HG03460 (cell line): ENCODE results near the gene USP24.
A peak's percentile ranks its signal among the peaks of the same experiment; 100 is the strongest.

Experiments used
- ATAC-seq: cut with Tn5 transposase; IDR thresholded peaks from one replicate; pipeline ENCODE4 v1.9.1; 2021; ENCODE audit not compliant: unreplicated experiment

USP24 gene, protein sequence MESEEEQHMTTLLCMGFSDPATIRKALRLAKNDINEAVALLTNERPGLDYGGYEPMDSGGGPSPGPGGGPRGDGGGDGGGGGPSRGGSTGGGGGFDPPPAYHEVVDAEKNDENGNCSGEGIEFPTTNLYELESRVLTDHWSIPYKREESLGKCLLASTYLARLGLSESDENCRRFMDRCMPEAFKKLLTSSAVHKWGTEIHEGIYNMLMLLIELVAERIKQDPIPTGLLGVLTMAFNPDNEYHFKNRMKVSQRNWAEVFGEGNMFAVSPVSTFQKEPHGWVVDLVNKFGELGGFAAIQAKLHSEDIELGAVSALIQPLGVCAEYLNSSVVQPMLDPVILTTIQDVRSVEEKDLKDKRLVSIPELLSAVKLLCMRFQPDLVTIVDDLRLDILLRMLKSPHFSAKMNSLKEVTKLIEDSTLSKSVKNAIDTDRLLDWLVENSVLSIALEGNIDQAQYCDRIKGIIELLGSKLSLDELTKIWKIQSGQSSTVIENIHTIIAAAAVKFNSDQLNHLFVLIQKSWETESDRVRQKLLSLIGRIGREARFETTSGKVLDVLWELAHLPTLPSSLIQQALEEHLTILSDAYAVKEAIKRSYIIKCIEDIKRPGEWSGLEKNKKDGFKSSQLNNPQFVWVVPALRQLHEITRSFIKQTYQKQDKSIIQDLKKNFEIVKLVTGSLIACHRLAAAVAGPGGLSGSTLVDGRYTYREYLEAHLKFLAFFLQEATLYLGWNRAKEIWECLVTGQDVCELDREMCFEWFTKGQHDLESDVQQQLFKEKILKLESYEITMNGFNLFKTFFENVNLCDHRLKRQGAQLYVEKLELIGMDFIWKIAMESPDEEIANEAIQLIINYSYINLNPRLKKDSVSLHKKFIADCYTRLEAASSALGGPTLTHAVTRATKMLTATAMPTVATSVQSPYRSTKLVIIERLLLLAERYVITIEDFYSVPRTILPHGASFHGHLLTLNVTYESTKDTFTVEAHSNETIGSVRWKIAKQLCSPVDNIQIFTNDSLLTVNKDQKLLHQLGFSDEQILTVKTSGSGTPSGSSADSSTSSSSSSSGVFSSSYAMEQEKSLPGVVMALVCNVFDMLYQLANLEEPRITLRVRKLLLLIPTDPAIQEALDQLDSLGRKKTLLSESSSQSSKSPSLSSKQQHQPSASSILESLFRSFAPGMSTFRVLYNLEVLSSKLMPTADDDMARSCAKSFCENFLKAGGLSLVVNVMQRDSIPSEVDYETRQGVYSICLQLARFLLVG (N-terminal part only)

DNA sequence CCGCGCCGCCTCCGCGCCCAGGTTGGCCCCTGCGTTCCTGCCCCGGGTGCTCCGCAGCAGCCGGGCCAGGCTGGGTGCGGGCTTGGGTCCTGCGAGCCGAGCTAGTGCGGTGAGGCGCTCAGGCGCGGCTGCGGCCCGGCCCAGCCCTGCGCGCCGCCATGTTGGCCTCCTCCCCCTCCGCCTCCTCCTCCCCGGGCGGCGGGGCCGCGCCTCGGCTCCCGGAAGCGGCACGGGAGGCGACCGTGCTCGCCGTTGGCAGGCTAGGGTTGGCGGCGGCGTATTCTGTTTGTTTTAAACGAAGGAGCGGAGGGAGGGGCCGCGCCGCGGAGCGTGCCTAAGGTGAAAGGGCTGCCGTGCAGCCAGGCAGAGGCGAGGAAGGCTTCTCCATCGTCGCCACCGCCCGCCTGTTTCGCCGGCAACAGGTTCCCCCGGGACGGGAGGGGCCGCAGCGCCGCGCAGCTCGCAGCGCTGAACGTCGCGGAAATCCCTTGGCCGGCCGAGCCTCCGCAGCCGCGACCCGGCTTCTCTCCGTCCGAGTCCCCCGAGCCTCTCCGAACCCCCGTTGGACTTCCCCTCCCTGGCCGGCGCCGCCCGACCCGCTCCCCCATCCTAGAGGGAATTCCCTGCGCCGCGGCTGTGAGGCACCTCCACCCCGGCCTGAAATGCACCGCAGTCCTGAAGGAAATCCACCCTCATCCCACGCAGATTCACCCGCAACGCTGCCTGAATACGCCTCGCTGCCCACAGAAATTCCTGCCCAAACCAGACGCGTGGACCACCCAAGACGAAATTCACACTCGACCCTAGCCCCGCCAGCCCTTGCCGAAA, at the start of gene USP24:
Gene USP24, minus strand, starts transcription at position 171 of the 828 bp plus-strand sequence. CDS start 251 bp downstream, outside the sequence.
- ATAC-seq: peak; percentile 74

DNA sequence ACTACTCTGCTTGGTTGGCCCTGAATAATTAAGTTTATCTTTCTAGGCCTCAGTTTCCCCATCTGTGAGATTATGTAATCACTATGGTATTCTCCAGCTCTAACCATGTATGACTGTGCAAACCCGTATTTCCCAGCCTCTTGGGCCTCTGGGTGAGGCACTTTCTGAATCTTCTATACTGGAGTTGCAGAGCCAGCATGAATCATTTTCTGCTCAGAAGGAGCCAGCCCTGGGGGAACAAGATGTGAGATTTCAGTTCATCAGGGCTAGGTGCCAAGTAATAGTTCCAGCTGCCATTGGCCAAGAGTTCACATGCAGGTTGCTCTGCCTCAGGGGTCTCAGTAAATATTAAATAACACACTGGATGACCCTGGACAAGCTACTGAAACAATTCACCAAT, 47.7 kb upstream of the USP24 start:
- no peak for ATAC-seq

DNA sequence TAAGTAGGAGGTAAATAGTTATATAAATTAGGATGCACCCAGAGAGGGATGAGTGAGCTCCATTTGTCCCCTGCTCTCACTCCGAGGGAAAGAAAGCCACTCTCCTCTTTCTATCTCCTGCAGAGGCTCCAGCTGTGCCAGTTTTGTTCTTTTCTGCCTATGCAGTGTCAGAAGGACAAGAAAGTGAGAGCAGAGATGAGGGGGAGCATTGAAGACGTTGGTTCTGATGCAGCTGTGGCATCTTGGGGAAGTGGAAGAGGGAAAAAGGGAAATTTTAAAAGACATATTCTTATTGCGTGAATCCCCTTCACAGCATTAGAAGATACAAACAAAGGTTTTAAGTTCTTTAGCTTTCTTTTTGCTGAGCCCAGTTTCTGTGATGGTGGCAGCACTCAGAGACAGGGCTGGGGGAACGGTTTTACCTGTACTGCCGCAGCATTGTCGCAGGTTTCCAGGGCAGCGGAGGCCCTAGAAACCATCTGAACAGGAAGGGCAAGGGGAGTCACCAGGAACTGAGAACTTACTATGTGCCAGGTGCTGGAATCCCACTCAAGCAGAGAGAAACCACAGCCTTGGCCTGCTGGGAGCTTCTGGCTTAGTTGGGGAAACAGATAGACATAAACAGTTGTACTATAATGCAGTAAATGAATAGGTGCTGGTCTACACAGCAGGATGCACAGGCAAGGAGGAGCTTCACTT, 44.9 kb upstream of the USP24 start:
- peak; percentile 47 for ATAC-seq

DNA sequence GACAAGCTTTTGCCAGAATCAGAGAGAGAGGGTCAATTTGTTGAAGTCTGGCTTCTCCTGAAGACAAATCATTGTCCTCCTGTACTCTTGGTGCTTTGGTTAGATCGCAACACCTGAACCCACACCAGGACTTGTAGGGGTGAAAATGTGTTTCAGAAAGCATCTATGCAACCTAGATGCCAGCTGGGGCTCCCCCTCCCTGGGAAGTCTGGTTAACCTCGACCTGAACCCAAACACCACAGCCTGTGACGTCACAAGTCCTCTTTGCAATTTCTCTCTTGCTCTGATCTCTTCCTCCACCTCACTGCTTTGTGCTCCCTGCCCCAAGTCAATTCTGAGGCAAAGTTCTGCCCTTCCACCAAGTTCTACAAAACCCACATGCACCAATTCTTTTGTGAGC, 42.8 kb upstream of the USP24 start:
- no peak for ATAC-seq

DNA sequence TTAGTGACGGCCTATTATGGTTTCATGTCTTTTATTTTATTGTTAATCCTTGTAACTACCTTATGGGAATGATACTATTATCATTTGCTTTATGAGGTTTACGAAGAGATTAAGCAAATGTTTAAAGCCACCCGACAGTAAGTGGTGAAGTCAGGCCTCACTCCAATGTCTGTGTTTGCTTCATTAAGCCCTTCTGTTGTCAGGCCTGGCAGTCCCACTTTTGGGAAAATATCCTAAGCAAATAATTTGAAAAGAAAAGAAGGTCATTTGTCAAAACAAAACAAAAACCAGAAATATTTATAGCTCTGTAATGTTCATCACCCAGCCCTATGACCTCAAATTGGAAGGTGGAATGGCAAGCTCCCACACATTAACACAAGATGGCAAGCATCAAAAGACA, 40.7 kb upstream of the USP24 start:
- no peak for ATAC-seq

DNA sequence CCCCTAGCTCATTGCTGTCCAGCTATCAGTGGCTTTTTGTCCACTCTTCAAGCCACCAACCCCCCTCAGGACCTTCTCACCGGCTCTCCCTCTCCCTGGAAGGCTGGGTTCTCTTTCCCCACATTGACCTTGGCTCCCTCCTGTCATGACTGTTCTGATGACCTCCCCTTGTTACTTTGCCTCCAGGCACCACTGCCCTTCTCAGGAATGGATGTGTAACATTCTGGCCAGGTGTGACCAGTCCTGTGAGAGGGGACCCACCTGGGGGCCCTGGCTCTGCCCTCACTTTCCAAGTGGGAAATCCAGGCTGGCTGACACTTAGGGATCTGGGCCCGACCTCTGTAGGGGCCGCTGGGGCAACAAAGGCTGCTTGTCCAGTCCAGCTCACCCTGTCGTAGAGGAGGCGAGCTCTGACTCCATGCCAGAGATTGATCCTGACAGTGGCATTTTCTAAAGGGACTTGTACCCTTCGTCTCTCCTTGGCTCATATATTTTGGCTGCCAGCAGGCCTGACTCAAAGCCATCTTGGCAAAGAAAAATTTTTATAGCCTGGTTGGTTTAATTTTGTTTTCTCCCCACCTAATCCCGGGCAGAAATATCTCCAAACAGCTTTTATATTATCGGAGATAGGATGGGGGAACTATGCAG, 37.9 kb upstream of the USP24 start:
- no peak for ATAC-seq

DNA sequence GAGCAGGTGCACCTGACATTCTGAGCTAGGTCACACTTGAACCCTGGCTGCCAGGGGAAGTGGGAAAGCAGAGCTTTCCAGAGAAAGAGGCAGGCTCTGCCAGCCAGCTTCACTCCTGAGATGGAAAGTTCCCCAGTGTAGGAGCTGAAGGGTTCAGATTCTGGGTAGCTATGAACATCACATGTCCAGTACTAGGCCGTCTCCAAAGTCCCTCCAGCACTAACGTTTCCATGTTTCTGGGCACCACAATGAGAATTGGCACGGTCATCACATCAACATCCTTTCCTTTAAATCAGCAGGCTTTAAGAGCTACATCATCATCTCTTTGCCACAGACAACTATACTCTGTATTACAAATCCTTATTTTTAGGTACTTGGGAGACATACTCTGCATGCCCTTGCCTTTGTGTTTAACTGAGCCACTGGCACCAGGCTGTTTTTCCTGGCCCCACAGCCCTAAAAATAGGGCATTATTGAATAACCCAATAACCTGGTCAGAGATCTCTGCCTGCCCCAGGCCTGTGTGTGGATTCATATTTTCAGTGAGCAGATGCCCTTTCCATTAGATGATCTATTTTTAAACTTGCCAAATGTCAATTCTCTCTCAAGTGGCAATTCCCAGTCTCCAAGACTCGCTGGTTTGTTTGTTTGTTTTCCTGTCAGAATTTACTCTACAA, 35.4 kb upstream of the USP24 start:
- ATAC-seq: no peak

DNA sequence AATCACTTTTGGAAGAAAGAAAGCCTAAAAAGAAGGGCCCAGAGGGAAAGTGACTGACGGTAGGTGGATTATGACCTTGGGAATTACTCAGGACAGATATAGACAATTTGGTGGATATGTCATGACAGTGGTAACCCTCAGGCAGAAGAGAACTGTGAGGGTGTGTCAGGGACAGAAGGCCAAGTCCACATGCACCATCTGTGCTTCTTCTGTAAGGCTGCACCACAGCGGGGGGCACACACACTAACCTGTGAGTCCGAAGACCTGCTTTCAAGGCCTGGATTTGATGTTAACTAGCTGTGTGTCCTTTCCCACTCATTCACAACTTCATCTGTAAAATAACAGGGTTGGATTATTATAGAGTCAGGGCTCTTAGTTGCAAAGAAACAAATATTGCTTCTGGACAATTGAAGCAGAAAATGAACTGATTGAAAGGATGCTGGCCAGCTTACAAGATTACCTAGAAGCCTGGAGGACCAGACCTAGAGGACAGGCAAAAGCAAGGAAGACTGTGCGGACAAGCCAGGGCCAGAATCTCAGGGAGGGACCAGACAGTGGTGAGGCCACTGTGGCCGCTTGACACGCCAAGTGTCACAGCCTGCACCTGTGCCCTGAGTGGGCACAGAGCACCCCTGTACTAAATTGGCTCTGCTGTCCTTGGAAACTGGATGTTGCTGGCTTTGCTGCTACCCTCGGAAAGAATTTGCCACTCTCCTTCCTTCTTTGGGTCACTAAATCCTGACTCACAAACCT, 34.7 kb upstream of the USP24 start:
- no peak for ATAC-seq

DNA sequence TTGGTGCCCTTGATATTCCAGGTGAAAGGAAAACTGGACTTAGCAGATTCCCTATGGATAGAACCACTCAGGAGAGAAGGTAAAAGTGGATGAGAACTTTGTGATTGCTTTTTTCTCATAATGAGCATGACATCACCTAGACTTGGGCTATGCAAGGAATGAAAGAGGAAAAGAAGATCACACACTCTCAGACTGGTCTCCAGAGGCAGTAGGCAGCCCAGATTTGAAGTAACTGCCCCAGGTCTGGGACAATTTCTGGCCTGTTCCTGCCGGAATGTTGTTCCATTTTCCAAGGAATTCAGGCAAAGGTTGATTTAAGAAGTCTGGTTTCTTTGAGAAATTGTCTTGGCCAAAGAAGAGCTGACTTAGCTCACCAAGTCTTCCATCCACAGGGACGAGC, 31.7 kb upstream of the USP24 start:
- ATAC-seq: no peak

DNA sequence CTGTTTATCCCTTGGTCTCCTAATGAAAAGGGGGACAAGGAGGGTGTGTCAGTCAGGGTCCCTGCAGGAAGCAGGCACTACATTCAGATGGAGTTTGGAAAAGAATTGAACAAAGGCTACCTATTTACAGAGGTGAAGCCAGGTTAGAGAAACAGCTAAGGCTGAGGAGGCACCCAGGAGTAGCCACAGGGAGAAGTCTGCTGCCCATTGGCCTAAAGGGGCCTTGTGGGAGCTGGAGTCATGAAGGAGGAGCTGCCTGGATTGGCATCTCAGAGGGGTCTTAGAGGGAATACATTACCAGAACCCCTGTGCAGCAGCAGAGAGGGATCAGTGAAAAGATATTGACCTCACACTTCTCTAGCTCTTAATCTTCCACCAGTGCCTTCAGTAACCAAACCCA, 31.2 kb upstream of the USP24 start:
- ATAC-seq: no peak

DNA sequence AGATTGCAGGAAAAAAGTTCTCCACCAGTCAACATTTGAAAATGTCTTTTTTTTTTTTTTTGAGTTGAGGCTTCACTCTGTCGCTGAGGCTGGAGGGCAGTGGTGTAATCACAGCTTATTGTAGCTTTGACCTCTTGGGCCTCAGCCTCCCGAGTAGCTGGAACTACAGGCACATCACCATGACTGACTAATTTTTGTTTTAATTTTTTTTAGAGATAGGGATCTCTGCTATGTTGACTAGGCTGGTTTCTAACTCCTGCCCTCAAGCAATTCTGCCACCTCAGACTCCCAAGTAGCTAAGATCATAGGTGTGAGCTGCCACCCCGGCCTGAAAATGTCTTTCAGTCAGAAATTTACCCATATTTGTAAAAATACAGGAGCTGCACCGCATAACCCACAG, 30.6 kb upstream of the USP24 start:
- no peak for ATAC-seq

DNA sequence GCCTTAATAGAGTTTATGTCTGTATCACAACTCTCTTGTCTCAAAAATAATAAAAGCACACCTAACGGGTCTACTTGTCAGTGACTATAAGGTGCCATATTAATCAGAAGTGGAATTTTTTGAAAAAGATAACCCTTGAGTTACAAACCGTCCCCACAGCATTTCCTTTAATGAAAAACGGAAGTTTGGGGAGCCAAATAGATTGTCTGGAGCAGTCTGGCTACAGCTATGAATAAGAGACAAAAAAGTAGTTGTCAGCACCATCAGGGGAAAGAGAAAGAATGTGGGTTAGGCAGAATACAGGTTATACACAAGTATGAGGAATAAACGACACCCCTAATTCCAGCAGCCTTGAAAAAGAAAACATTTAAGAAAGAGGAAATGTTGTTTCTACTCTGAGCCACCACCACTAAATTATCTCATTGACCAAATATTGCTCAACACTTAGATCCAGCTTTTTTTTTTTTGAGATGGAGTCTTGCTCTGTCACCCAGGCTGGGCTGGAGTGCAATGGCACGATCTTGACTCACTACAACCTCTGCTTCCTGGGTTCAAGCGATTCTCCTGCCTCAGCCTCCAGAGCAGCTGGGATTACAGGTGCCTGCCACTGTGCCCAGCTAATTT, 29.4 kb upstream of the USP24 start:
- ATAC-seq: no peak

DNA sequence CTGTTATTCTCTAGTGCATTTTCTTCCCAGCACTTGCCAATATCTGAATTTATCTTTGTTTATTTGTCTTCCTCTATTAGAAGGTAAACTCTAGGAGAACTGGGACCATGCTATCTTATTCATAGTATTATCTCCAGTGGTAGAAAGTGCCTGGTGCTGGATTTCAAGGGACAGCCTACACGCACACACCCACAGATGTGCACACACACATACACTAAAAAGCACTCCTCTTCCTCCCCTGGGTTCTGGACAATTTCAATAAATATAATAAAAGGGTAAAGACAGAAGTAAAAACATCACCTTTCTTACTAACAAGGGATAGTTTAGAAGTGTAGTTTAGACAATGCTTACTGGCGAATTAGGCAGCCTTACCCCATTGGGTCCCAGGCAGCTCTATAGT, 28.5 kb upstream of the USP24 start:
- no peak for ATAC-seq

DNA sequence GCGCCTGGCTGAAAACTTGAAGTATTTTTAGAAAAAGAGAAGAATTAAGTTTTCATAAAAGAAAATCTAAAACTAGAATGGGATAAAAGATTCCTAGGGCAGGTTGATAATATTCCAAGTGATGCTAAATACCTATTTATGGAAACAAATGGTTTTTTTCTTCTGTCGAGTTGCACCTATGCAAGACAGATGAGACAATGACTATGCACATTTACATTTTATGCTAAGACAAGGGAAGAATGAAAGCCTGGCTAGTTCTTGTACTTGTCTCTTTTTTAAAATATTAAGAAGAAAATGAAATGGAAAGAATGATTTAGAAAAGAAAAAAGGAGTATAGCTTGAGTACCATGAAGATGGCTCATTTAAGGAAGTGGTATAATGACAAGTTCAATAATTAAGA, 24.4 kb upstream of the USP24 start:
- no peak for ATAC-seq

DNA sequence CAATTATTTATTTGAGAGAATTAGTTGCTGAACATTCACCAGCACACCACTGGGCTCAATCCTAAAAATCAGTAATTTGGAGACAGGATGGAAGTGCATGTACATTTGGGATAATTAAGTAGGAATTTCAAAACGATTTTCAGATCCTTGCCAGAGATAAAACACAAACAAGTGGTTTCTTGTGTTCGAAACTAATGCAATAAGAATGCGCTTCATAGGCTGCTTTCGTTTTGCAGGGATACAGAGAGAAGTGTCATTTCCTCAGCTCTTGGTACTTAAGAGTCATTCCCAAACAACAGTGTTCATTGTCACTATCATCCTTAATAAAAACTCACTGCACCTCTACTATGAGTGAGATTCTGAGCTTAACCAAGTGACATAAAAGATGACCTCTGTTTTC, 20.6 kb upstream of the USP24 start:
- no peak for ATAC-seq

DNA sequence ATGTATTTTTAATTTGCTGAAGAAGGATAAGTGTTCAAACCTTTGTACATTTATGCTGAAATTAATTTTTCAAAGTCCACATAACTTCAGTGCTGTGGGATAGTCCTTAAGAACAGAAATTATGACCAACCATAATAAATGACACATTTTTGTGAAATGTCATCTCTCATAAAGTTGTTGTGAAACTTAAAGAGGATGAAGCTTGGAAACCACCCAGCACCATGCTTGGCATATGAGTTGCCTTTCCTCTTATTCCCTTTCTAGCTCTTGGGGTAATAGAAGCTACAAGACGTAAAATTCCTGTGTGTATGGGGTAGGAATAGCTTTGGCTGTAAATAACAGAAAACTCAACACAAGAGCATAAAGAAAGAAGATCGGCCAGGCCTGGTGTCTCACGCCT, 18.9 kb upstream of the USP24 start:
- no peak for ATAC-seq

DNA sequence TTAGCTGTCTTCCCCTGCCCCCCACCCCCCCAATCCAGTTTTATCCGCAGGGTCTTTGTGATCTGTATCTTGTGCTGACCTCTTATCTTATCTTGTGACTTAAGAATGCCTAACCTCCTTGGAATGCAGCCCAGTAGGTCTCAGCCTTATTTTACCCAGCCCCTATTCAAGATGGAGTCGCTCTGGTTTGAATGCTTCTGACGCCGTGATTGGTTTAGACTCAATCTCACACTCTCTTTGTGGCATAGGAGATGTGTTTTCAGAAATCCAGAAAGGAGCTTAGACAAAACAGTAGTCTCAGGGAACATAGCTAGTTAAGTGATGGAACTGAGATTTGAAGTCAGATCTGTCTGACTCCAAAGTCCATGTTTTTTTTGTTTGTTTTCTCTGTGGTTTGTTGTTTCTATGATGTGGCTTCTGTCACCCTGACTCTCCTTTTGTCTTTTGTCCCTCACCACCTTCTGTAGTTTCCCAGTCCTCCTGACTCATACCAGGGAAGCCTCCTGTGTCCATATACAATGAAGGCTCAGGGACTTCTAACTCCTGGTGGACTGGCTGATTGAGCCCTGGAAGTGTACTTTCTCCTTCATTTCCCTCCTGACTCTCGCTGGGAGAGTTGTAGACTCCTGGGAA, 18.1 kb upstream of the USP24 start:
- ATAC-seq: no peak
